GM12878 (cell line): ENCODE measurements around the gene FBXL22. TPM values are rescaled to one million over a fixed set of nuclear protein-coding genes. Genes with fewer than 3 reads are reported as not detected.

ENCODE experiments used
- ATAC-seq: fragments of 200-7000 bp; cut with Tn5 transposase; 3 replicates; pipeline ENCODE4 v1.9.1; 2020; ENCODE audit warnings: mild to moderate bottlenecking, moderate library complexity
- BruUV-seq: library from RNA; stranded (reverse); fragments of 400-500 nt; replicated peaks from 2 replicates; lab custom pipeline; 2021; lab: Mats Ljungman, UMichigan
- CTCF ChIA-PET: fragments of 300-600 bp; sonication (Branson Sonifier 250); formaldehyde crosslinking; extraction: SDS; loops from one replicate; lab custom pipeline; 2021; ENCODE audit warnings: inconsistent platforms; lab: Yijun Ruan, JAX
- POLR2A ChIA-PET: fragments of 350-600 bp; formaldehyde crosslinking; extraction: SDS; loops from one replicate; lab custom pipeline; 2021; ENCODE audit warnings: inconsistent platforms; lab: Charles Lee
- RAD21 ChIA-PET: fragments of 300-600 bp; sonication (Branson Sonifier 250); formaldehyde crosslinking; loops from one replicate; lab custom pipeline; 2023; ENCODE audit warnings: antibody characterized with exemption; ENCODE audit not compliant: unreplicated experiment; lab: Charles Lee
- SMC1A ChIA-PET: fragments of 300-600 bp; sonication (Branson Sonifier 250); formaldehyde crosslinking; loops from one replicate; lab custom pipeline; 2023; ENCODE audit not compliant: unreplicated experiment, uncharacterized antibody; lab: Charles Lee
- DNase-seq: peaks from one replicate; pipeline ENCODE4 v3.0.0-alpha.2; 2011; ENCODE audit warnings: low read depth, low spot score
- FAIRE-seq: peaks from 3 replicates; lab custom pipeline; 2011; peaks lifted over from hg19 to GRCh38; lab: Jason Lieb, UNC
- H2AFZ ChIP-seq: 2 replicates; pipeline ENCODE4 v1.6.0; 2011; ENCODE audit warnings: low read depth, low read length, control low read depth; ENCODE audit not compliant: control insufficient read depth
- H3K27ac ChIP-seq: 2 replicates; pipeline ENCODE4 v1.5.1; 2011; ENCODE audit warnings: control low read depth; ENCODE audit not compliant: control insufficient read depth, insufficient read depth
- H3K27me3 ChIP-seq, 2 experiments: replicated peaks in 1 of 2; 2 replicates each; pipeline versions ENCODE4 v1.6.0 to v1.6.1; 2011; ENCODE audit warnings: low read length in 1 of 2; ENCODE audit not compliant: control insufficient read depth in 2 of 2, insufficient read depth in 2 of 2
- H3K36me3 ChIP-seq, 2 experiments: 2 replicates each; pipeline ENCODE4 v1.5.1; 2011; ENCODE audit warnings: low read length in 1 of 2; ENCODE audit not compliant: control insufficient read depth in 2 of 2, insufficient read depth in 2 of 2
- H3K4me1 ChIP-seq: 2 replicates; pipeline ENCODE4 v1.6.1; 2011; ENCODE audit warnings: mild to moderate bottlenecking, low read length, moderate library complexity, mixed read lengths; ENCODE audit not compliant: control insufficient read depth, insufficient read depth
- H3K4me2 ChIP-seq: 2 replicates; pipeline ENCODE4 v1.6.0; 2011; ENCODE audit warnings: control low read depth; ENCODE audit not compliant: control insufficient read depth, insufficient read depth
- H3K4me3 ChIP-seq: fragments of 200-600 bp; sonication (generic); 2 replicates; pipeline ENCODE4 v1.5.1; 2016
- H3K79me2 ChIP-seq: 2 replicates; pipeline ENCODE4 v1.6.0; 2011; ENCODE audit warnings: low read length; ENCODE audit not compliant: control insufficient read depth, insufficient read depth
- H3K9ac ChIP-seq: 2 replicates; pipeline ENCODE4 v1.8.0; 2011; ENCODE audit warnings: low read length, control low read depth, mixed read lengths; ENCODE audit not compliant: control insufficient read depth, insufficient read depth
- H3K9me3 ChIP-seq: replicated peaks from 3 replicates; pipeline ENCODE4 v1.5.1; 2011; ENCODE audit warnings: mild to moderate bottlenecking, low read length; ENCODE audit not compliant: control insufficient read depth, insufficient read depth
- H4K20me1 ChIP-seq: 2 replicates; pipeline ENCODE4 v1.6.0; 2011; ENCODE audit not compliant: control insufficient read depth, insufficient read depth
- ATF7 ChIP-seq: fragments of 450-650 bp; IDR thresholded peaks from 2 replicates; pipeline ENCODE4 v1.6.1; 2016; ENCODE audit warnings: low read depth, mild to moderate bottlenecking
- BCL11A ChIP-seq: IDR thresholded peaks from 2 replicates; pipeline ENCODE4 v1.6.1; 2011; ENCODE audit warnings: low read depth, low read length
- CBX3 ChIP-seq: fragments of 200-600 bp; sonication (generic); IDR thresholded peaks from 2 replicates; pipeline ENCODE4 v1.6.1; 2016; ENCODE audit warnings: low read depth, borderline replicate concordance
- CHD4 ChIP-seq: fragments of 200-600 bp; sonication (generic); IDR thresholded peaks from 2 replicates; pipeline ENCODE4 v1.6.1; 2016; ENCODE audit warnings: mild to moderate bottlenecking
- CREB1 ChIP-seq: IDR thresholded peaks from 2 replicates; pipeline ENCODE4 v1.6.1; 2012; ENCODE audit warnings: low read depth, mild to moderate bottlenecking, inconsistent platforms
- CREM ChIP-seq: IDR thresholded peaks from 2 replicates; pipeline ENCODE4 v1.6.1; 2014; ENCODE audit warnings: antibody characterized with exemption, low read depth
- EED ChIP-seq: sonication (generic); IDR thresholded peaks from 2 replicates; pipeline ENCODE4 v1.6.1; 2016; ENCODE audit warnings: antibody characterized with exemption, low read depth
- HDAC6 ChIP-seq: fragments of 200-600 bp; sonication (generic); IDR thresholded peaks from one replicate; pipeline ENCODE4 v1.8.0; 2017; ENCODE audit warnings: antibody characterized with exemption; ENCODE audit not compliant: unreplicated experiment
- IKZF2 ChIP-seq, 2 experiments: fragments of 450-650 bp; IDR thresholded peaks; 2 replicates each; pipeline ENCODE4 v1.6.1; 2017; ENCODE audit warnings: mild to moderate bottlenecking in 2 of 2, moderate library complexity in 2 of 2
- JUNB ChIP-seq: IDR thresholded peaks from 2 replicates; pipeline ENCODE4 v1.6.1; 2016; ENCODE audit warnings: antibody characterized with exemption, mild to moderate bottlenecking
- RCOR1 ChIP-seq: conservative IDR thresholded peaks from 2 replicates; pipeline ENCODE4 v1.6.1; 2012; ENCODE audit warnings: low read depth, low read length, improper control_type of control experiment
- RUNX3 ChIP-seq: IDR thresholded peaks from 2 replicates; pipeline ENCODE4 v1.6.1; 2012; ENCODE audit warnings: low read length, inconsistent platforms
- WGBS: methylation state at CpG from one replicate; pipeline ENCODE4 v1.1.6; 2016; ENCODE audit warnings: low lambda C conversion rate; ENCODE audit not compliant: insufficient replicate concordance, insufficient coverage; ENCODE audit errors: missing lambda C conversion rate; 5-methylcytosine and 5-hydroxymethylcytosine counted together
- in situ Hi-C: fragments of 300-500 bp; cut with MboI; formaldehyde crosslinking; loops from 9 replicates; pipeline ENCODE4 v1.14.3; 2018; ENCODE audit warnings: mixed read lengths
- intact Hi-C: fragments of 100-400 bp; cut with micrococcal nuclease; formaldehyde crosslinking; loops from one replicate; pipeline ENCODE4 v1.14.2; 2022; ENCODE audit not compliant: unreplicated experiment
- polyA plus RNA-seq, 11 experiments: library from polyadenylated mRNA; depleted of rRNA in 4 of 11; unstranded in 6 of 11; stranded (reverse) in 5 of 11; fragments of >200 nt; fragmentation: Nextera tagmentation in 4 of 11; fragmentation: Illumina TruSeq in 1 of 11; extraction: Ambion mirVana in 4 of 11; extraction: Trizol in 1 of 11; gene quantifications; 1 replicate in 1 of 11; 2 replicates in 10 of 11; pipeline versions ENCODE4 v1.2.1 to v1.2.3, GENCODE V29; 2011 to 2016; ENCODE audit warnings: inconsistent platforms in 2 of 11, missing spikeins in 2 of 11, low read depth in 1 of 11
- total RNA-seq, 4 experiments: library from RNA; depleted of rRNA in 3 of 4; stranded (reverse); fragments of >200 nt in 3 of 4; fragmentation: Illumina TruSeq in 1 of 4; extraction: Trizol in 1 of 4; gene quantifications; 2 replicates each; pipeline versions ENCODE4 v1.2.1 to v1.2.3, GENCODE V29; 2013 to 2021
- TF ChIP-seq, protein P1 (sequence below): fragments of 450-650 bp; formaldehyde crosslinking; IDR thresholded peaks from 2 replicates; pipeline ENCODE4 v1.5.0; 2022; ENCODE audit warnings: mild to moderate bottlenecking, missing genetic modification characterization
- TF ChIP-seq, protein P2 (sequence below): IDR thresholded peaks from 2 replicates; pipeline ENCODE4 v1.6.1; 2012; ENCODE audit warnings: low read depth, low read length, improper control_type of control experiment
- TF ChIP-seq, protein P3 (sequence below): IDR thresholded peaks from 2 replicates; pipeline ENCODE4 v1.6.1; 2011; ENCODE audit warnings: mild to moderate bottlenecking, low read depth, low read length, moderate library complexity; ENCODE audit not compliant: insufficient replicate concordance
- TF ChIP-seq, protein P4 (sequence below): IDR thresholded peaks from 2 replicates; pipeline ENCODE4 v1.6.1; 2012; ENCODE audit warnings: low read length, inconsistent platforms

Gene FBXL22
- total and polyA plus RNA-seq, 10 of the 15 experiments (the other 5 are each of a cell fraction or from before 2014, with no cell fraction given), result 0.05 to 2.6 (median 0.52) TPM

DNA sequence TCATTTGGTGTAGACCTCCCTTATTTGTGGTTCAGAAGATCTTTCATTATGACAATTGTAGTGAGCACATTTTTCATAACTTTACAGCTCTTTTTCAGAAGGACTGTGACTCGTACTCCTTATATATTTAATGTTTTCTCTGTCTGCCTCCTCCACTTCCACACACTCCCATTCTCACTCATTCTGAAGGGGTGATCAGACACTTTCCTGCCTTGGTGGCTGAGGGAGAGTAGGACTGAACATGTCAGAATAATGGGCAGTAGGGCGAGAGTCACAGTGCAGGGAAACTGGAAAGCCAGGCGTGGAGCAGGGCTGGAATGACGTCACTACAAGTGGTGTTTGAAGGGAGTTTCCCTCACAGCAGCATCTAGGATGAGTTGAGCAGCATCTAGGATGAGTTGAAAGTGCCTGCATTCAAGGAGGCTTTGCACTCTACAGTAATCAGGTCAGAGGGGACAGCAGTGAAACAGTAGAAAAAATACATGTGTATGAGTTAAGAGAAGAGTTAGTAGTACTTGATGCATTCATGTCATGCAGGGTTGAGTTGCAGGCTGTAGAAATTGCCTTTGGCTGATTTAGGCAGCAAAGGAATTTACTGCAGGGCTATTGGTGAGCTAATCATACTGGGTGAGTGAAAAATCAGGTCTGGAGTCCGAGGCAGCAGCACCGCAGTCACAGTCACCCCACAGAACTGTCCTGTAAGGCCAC, 36.3 kb upstream of the FBXL22 start:
- FAIRE-seq (no peak), ATAC-seq (peak; percentile 55), DNase-seq (no peak)
- H3K27ac ChIP-seq, result no peak overlapping the region
- H3K79me2 ChIP-seq, result peaks cover 2% of the 10 kb centered on the region
- ChIA-PET POLR2A (interaction anchor here (0.9 to 1.6 kb wide), 4 partner anchors 11 to 25 kb away, joined by 3 to 5 read pairs (median 4); no protein-coding TSS in a partner anchor), CTCF (interaction anchor here (0.6 to 1.1 kb wide), 3 partner anchors 17 to 70 kb away, joined by 3 to 4 read pairs (median 3); no protein-coding TSS in a partner anchor), RAD21 (interaction anchor here (1.4 kb wide), 1 partner anchor 95 kb away, joined by 4 read pairs; no protein-coding TSS in a partner anchor), SMC1A (interaction anchor here (0.5 to 2.4 kb wide), 5 partner anchors 10 to 70 kb away, joined by 3 to 10 read pairs (median 4); no protein-coding TSS in a partner anchor)
- H3K9ac ChIP-seq, result no peak overlapping the region
- no peak overlapping the region for H3K4me2 ChIP-seq
- intact Hi-C loops (no loop called here), in situ Hi-C loops (no loop called here)
- H3K27me3 ChIP-seq, result no peaks in the 10 kb centered on the region
- 35% methylated on average over 6 of the region's 6 CpGs for WGBS
- H4K20me1 ChIP-seq, result no peaks in the 10 kb centered on the region
- H3K4me3 ChIP-seq, result no peak overlapping the region
- H3K36me3 ChIP-seq, result peaks cover 20 to 26% of the 10 kb centered on the region in 2 experiments
- H3K4me1 ChIP-seq, result peaks cover 5% of the 10 kb centered on the region
- peak; percentile 64; the same call in 1 of the 2 replicates for TF ChIP-seq JUNB
- TF ChIP-seq, protein P1, sequence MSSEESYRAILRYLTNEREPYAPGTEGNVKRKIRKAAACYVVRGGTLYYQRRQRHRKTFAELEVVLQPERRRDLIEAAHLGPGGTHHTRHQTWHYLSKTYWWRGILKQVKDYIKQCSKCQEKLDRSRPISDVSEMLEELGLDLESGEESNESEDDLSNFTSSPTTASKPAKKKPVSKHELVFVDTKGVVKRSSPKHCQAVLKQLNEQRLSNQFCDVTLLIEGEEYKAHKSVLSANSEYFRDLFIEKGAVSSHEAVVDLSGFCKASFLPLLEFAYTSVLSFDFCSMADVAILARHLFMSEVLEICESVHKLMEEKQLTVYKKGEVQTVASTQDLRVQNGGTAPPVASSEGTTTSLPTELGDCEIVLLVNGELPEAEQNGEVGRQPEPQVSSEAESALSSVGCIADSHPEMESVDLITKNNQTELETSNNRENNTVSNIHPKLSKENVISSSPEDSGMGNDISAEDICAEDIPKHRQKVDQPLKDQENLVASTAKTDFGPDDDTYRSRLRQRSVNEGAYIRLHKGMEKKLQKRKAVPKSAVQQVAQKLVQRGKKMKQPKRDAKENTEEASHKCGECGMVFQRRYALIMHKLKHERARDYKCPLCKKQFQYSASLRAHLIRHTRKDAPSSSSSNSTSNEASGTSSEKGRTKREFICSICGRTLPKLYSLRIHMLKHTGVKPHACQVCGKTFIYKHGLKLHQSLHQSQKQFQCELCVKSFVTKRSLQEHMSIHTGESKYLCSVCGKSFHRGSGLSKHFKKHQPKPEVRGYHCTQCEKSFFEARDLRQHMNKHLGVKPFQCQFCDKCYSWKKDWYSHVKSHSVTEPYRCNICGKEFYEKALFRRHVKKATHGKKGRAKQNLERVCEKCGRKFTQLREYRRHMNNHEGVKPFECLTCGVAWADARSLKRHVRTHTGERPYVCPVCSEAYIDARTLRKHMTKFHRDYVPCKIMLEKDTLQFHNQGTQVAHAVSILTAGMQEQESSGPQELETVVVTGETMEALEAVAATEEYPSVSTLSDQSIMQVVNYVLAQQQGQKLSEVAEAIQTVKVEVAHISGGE, result no peak
- TF ChIP-seq, protein P2, sequence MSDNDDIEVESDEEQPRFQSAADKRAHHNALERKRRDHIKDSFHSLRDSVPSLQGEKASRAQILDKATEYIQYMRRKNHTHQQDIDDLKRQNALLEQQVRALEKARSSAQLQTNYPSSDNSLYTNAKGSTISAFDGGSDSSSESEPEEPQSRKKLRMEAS, result no peak
- TF ChIP-seq, protein P3, sequence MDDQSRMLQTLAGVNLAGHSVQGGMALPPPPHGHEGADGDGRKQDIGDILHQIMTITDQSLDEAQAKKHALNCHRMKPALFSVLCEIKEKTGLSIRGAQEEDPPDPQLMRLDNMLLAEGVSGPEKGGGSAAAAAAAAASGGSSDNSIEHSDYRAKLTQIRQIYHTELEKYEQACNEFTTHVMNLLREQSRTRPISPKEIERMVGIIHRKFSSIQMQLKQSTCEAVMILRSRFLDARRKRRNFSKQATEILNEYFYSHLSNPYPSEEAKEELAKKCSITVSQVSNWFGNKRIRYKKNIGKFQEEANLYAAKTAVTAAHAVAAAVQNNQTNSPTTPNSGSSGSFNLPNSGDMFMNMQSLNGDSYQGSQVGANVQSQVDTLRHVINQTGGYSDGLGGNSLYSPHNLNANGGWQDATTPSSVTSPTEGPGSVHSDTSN, result no peak
- TF ChIP-seq RCOR1, result no peak
- TF ChIP-seq CREM, result peak; percentile 86
- TF ChIP-seq CHD4, result no peak
- TF ChIP-seq BCL11A, result 0 out of 2 replicates have a peak, but pooled peaks have one; percentile 33
- TF ChIP-seq HDAC6, result no peak
- peak; percentile 68; the same call in 1 of the 2 replicates for TF ChIP-seq RUNX3
- TF ChIP-seq, protein P4, sequence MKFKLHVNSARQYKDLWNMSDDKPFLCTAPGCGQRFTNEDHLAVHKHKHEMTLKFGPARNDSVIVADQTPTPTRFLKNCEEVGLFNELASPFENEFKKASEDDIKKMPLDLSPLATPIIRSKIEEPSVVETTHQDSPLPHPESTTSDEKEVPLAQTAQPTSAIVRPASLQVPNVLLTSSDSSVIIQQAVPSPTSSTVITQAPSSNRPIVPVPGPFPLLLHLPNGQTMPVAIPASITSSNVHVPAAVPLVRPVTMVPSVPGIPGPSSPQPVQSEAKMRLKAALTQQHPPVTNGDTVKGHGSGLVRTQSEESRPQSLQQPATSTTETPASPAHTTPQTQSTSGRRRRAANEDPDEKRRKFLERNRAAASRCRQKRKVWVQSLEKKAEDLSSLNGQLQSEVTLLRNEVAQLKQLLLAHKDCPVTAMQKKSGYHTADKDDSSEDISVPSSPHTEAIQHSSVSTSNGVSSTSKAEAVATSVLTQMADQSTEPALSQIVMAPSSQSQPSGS, result peak; percentile 63; the same call in 1 of the 2 replicates
- TF ChIP-seq CBX3, result no peak
- peak in 1 of 2 experiments; percentile 36; a peak in 1 of 4 replicates for TF ChIP-seq IKZF2 (IDR thresholded peaks at IDR 0.05)
- peak; percentile 59; the same call in 1 of the 2 replicates for TF ChIP-seq EED
- TF ChIP-seq ATF7, result peak; percentile 95
- TF ChIP-seq CREB1, result peak; percentile 63
- BruUV-seq, result no TSS peak
- no peaks in the 10 kb centered on the region for H3K9me3 ChIP-seq
- no peak overlapping the region for H2AFZ ChIP-seq
